Upper lobe of left lung (tissue), 4 donors: ENCODE data around the gene CCR1.

Experiments
- POLR2A ChIP-seq, 4 donors: fragments of 450-650 bp; IDR thresholded peaks; one replicate each; pipeline ENCODE4 v1.5.1; 2016 to 2017; ENCODE audit warnings: antibody characterized with exemption in 4 of 4, mild to moderate bottlenecking in 2 of 4
- TF ChIP-seq, protein P1 (sequence below), 6 experiments: fragments of 450-650 bp in 4 of 6; fragments of 200-600 bp in 2 of 6; sonication (generic) in 2 of 6; IDR thresholded peaks; one replicate each; pipeline ENCODE4 v1.5.1; 2016 to 2019; ENCODE audit warnings: antibody characterized with exemption in 6 of 6

DNA sequence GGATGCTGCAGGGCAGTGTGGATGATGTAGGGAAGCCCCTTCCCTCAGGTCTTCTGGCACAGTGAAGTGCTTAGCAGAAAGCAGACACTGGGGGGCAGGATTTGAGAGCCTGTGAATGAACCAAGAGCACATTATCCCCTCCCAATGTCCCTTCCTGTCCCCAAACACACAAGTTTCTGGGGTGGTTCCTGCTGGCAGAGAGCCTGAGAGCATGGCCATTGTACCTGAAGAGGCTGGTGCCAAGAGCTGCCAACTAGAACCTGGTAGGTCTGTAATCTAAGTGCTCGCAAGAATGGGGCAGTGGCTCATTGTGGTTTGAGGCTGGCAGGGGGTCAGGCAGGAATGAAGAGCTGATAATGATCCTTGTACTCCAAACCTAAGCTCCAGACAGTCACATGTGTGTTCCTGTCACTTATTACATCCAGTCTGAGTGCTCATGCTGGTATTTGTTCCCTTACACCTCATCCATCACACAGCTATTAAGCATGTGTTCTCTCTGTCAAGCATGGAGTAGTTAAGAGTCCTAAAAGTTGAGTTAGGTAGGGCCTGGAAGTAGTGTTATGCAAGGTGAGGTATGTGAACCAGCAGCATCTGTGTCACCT lies 6.7 kb upstream of the CCR1 start:
- no peak for TF ChIP-seq POLR2A (IDR thresholded peaks at IDR 0.05)
- TF ChIP-seq, protein P1, sequence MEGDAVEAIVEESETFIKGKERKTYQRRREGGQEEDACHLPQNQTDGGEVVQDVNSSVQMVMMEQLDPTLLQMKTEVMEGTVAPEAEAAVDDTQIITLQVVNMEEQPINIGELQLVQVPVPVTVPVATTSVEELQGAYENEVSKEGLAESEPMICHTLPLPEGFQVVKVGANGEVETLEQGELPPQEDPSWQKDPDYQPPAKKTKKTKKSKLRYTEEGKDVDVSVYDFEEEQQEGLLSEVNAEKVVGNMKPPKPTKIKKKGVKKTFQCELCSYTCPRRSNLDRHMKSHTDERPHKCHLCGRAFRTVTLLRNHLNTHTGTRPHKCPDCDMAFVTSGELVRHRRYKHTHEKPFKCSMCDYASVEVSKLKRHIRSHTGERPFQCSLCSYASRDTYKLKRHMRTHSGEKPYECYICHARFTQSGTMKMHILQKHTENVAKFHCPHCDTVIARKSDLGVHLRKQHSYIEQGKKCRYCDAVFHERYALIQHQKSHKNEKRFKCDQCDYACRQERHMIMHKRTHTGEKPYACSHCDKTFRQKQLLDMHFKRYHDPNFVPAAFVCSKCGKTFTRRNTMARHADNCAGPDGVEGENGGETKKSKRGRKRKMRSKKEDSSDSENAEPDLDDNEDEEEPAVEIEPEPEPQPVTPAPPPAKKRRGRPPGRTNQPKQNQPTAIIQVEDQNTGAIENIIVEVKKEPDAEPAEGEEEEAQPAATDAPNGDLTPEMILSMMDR (IDR thresholded peaks at IDR 0.05): peak in 4 of 6 experiments; percentile 19 to 41 (median 36)
